BLaER1 treated with 17β-estradiol and CSF1 and Interleukin-3, amounts not matched to agents 10 nM and 100 nM (cell line): ENCODE data around the gene JAG2.
A peak's percentile ranks its signal among the peaks of the same experiment; 100 is the strongest.

ENCODE experiments used
- H3K27ac ChIP-seq, 11 experiments: shearing (Covaris generic); formaldehyde crosslinking; 2 replicates each; pipeline ENCODE4 v1.8.1; 2022
- H3K27me3 ChIP-seq, 11 experiments: shearing (Covaris generic); formaldehyde crosslinking; 2 replicates each; pipeline ENCODE4 v1.8.1; 2022
- H3K36me3 ChIP-seq, 11 experiments: shearing (Covaris generic); formaldehyde crosslinking; 2 replicates each; pipeline ENCODE4 v1.8.1; 2022
- H3K4me1 ChIP-seq, 10 experiments: shearing (Covaris generic); formaldehyde crosslinking; 2 replicates each; pipeline ENCODE4 v1.8.1; 2022
- H3K4me2 ChIP-seq, 11 experiments: shearing (Covaris generic); formaldehyde crosslinking; 2 replicates each; pipeline ENCODE4 v1.8.1; 2022
- H3K4me3 ChIP-seq, 10 experiments: shearing (Covaris generic); formaldehyde crosslinking; 2 replicates each; pipeline ENCODE4 v1.8.1; 2022
- H3K9ac ChIP-seq, 11 experiments: shearing (Covaris generic); formaldehyde crosslinking; 2 replicates each; pipeline ENCODE4 v1.8.1; 2022
- H3K9me3 ChIP-seq, 11 experiments: shearing (Covaris generic); formaldehyde crosslinking; replicated peaks in 1 of 11; 2 replicates each; pipeline ENCODE4 v1.8.1; 2022
- H4K20me1 ChIP-seq, 11 experiments: shearing (Covaris generic); formaldehyde crosslinking; 2 replicates each; pipeline ENCODE4 v1.8.1; 2022
- Cebpa-rat ChIP-seq, 11 experiments: shearing (Covaris generic); IDR thresholded peaks; 2 replicates each; pipeline ENCODE4 v1.8.1; 2022

JAG2 gene

GRCh38 chr14:105108516-105108864 lies 60.1 kb downstream of the JAG2 start:
- H3K27ac ChIP-seq = no peak overlapping the region
- no peaks in the 10 kb centered on the region for H4K20me1 ChIP-seq
- no peak overlapping the region for H3K4me3 ChIP-seq
- no peak overlapping the region for H3K4me2 ChIP-seq
- H3K9me3 ChIP-seq = peaks cover 7 to 24% (median 18%) of the 10 kb centered on the region in 11 experiments
- peaks cover 0 to 22% (median 4%) of the 10 kb centered on the region in 11 experiments; a peak in 9 of 22 replicates for H3K36me3 ChIP-seq
- no peak for TF ChIP-seq Cebpa-rat (IDR thresholded peaks at IDR 0.05)
- H3K27me3 ChIP-seq = no peaks in the 10 kb centered on the region
- no peak overlapping the region for H3K9ac ChIP-seq
- H3K4me1 ChIP-seq = peaks cover 3 to 7% (median 5%) of the 10 kb centered on the region in 10 experiments; a peak in 9 of 20 replicates

GRCh38 chr14:105107781-105108515 lies 60.6 kb downstream of the JAG2 start:
- no peaks in the 10 kb centered on the region for H4K20me1 ChIP-seq
- H3K4me1 ChIP-seq = peaks cover 3 to 7% (median 5%) of the 10 kb centered on the region in 10 experiments; a peak in 9 of 20 replicates
- TF ChIP-seq Cebpa-rat (IDR thresholded peaks at IDR 0.05) = no peak
- H3K4me3 ChIP-seq = no peak overlapping the region
- peaks cover 0 to 22% (median 7%) of the 10 kb centered on the region in 11 experiments; a peak in 14 of 22 replicates for H3K36me3 ChIP-seq
- H3K4me2 ChIP-seq = no peak overlapping the region
- no peak overlapping the region for H3K9ac ChIP-seq
- H3K9me3 ChIP-seq = peaks cover 12 to 24% (median 19%) of the 10 kb centered on the region in 11 experiments
- H3K27ac ChIP-seq = no peak overlapping the region
- H3K27me3 ChIP-seq = no peaks in the 10 kb centered on the region

- Histone ChIP-seq H3K4me2 (no peak overlapping the region), H3K9ac (no peak overlapping the region), H3K36me3 (peaks cover 0 to 28% (median 13%) of the 10 kb centered on the region in 11 experiments; a peak in 14 of 22 replicates), H3K4me3 (no peak overlapping the region), H3K4me1 (peaks cover 3 to 7% (median 5%) of the 10 kb centered on the region in 10 experiments; a peak in 9 of 20 replicates), H3K27me3 (no peaks in the 10 kb centered on the region), H3K27ac (no peak overlapping the region), H4K20me1 (no peaks in the 10 kb centered on the region), H3K9me3 (peaks cover 14 to 30% (median 25%) of the 10 kb centered on the region in 11 experiments)
- TF ChIP-seq Cebpa-rat (IDR thresholded peaks at IDR 0.05) = no peak
Observed at GRCh38 chr14:105107351-105107750, 61.2 kb downstream of the JAG2 start.

- Histone ChIP-seq H3K4me2 (peak overlapping the region in 5 of 11 experiments; percentile 9 to 36 (median 16); a peak in 3 of 22 replicates), H3K4me3 (no peak overlapping the region), H4K20me1 (no peaks in the 10 kb centered on the region), H3K9ac (no peak overlapping the region), H3K9me3 (peaks cover 31 to 52% (median 47%) of the 10 kb centered on the region in 11 experiments), H3K36me3 (peaks cover 0 to 50% (median 29%) of the 10 kb centered on the region in 11 experiments; a peak in 17 of 22 replicates), H3K27me3 (no peaks in the 10 kb centered on the region), H3K4me1 (peaks cover 3 to 7% (median 5%) of the 10 kb centered on the region in 10 experiments; a peak in 9 of 20 replicates), H3K27ac (no peak overlapping the region)
- TF ChIP-seq Cebpa-rat (IDR thresholded peaks at IDR 0.05) = peak in 1 of 11 experiments; percentile 17; a peak in 1 of 22 replicates
Observed at GRCh38 chr14:105105158-105105557, 63.4 kb downstream of the JAG2 start.

GRCh38 chr14:105102893-105103292 lies 65.7 kb downstream of the JAG2 start:
- no peak for TF ChIP-seq Cebpa-rat (IDR thresholded peaks at IDR 0.05)
- Histone ChIP-seq H3K27me3 (no peaks in the 10 kb centered on the region), H3K27ac (no peak overlapping the region), H3K36me3 (peaks cover 0 to 63% (median 39%) of the 10 kb centered on the region in 11 experiments; a peak in 17 of 22 replicates), H3K9me3 (peaks cover 41 to 69% (median 60%) of the 10 kb centered on the region in 11 experiments), H4K20me1 (peaks cover 0 to under 1% (median 0%) of the 10 kb centered on the region in 11 experiments; a peak in 1 of 22 replicates), H3K4me3 (no peak overlapping the region), H3K9ac (no peak overlapping the region), H3K4me2 (no peak overlapping the region), H3K4me1 (peaks cover 4 to 14% (median 7%) of the 10 kb centered on the region in 10 experiments; a peak in 15 of 20 replicates)

GRCh38 chr14:105102361-105102870 lies 66.2 kb downstream of the JAG2 start:
- no peak overlapping the region for H3K9ac ChIP-seq
- peaks cover 0 to 5% (median 0%) of the 10 kb centered on the region in 11 experiments; a peak in 1 of 22 replicates for H4K20me1 ChIP-seq
- H3K36me3 ChIP-seq = peaks cover 0 to 61% (median 39%) of the 10 kb centered on the region in 11 experiments; a peak in 17 of 22 replicates
- H3K4me1 ChIP-seq = peaks cover 4 to 19% (median 11%) of the 10 kb centered on the region in 10 experiments; a peak in 15 of 20 replicates
- no peaks in the 10 kb centered on the region for H3K27me3 ChIP-seq
- peaks cover 41 to 69% (median 60%) of the 10 kb centered on the region in 11 experiments for H3K9me3 ChIP-seq
- H3K27ac ChIP-seq = no peak overlapping the region
- no peak for TF ChIP-seq Cebpa-rat (IDR thresholded peaks at IDR 0.05)
- H3K4me2 ChIP-seq = no peak overlapping the region
- H3K4me3 ChIP-seq = no peak overlapping the region

- Histone ChIP-seq H3K9me3 (peaks cover 41 to 69% (median 60%) of the 10 kb centered on the region in 11 experiments), H3K4me1 (peaks cover 4 to 23% (median 12%) of the 10 kb centered on the region in 10 experiments; a peak in 15 of 20 replicates), H3K27ac (no peak overlapping the region), H3K4me3 (0 out of 20 replicates have a peak overlapping the region, but pooled peaks of 1 of the 10 experiments have one; percentile 4), H4K20me1 (peaks cover 0 to 8% (median 0%) of the 10 kb centered on the region in 11 experiments; a peak in 2 of 22 replicates), H3K9ac (no peak overlapping the region), H3K36me3 (peaks cover 0 to 61% (median 39%) of the 10 kb centered on the region in 11 experiments; a peak in 17 of 22 replicates), H3K4me2 (no peak overlapping the region), H3K27me3 (no peaks in the 10 kb centered on the region)
- TF ChIP-seq Cebpa-rat (IDR thresholded peaks at IDR 0.05) = no peak
Observed at GRCh38 chr14:105100910-105101309, 67.7 kb downstream of the JAG2 start.

GRCh38 chr14:105099778-105100177 lies 68.8 kb downstream of the JAG2 start:
- Histone ChIP-seq H3K9ac (no peak overlapping the region), H3K4me2 (no peak overlapping the region), H3K4me1 (peaks cover 2 to 25% (median 16%) of the 10 kb centered on the region in 10 experiments; a peak in 16 of 20 replicates), H3K9me3 (peaks cover 41 to 65% (median 59%) of the 10 kb centered on the region in 11 experiments), H4K20me1 (peaks cover 0 to 8% (median 0%) of the 10 kb centered on the region in 11 experiments; a peak in 3 of 22 replicates), H3K27ac (no peak overlapping the region), H3K27me3 (no peaks in the 10 kb centered on the region), H3K36me3 (peaks cover 0 to 63% (median 39%) of the 10 kb centered on the region in 11 experiments; a peak in 17 of 22 replicates), H3K4me3 (no peak overlapping the region)
- no peak for TF ChIP-seq Cebpa-rat (IDR thresholded peaks at IDR 0.05)

GRCh38 chr14:105098316-105098715 lies 70.3 kb downstream of the JAG2 start:
- Histone ChIP-seq H3K27me3 (no peaks in the 10 kb centered on the region), H3K27ac (no peak overlapping the region), H3K9ac (no peak overlapping the region), H4K20me1 (peaks cover 0 to 16% (median 0%) of the 10 kb centered on the region in 11 experiments; a peak in 5 of 22 replicates), H3K4me1 (peaks cover 11 to 39% (median 26%) of the 10 kb centered on the region in 10 experiments), H3K4me2 (peak overlapping the region in 2 of 11 experiments; percentile 21 to 48; a peak in 1 of 22 replicates), H3K36me3 (peaks cover 0 to 50% (median 36%) of the 10 kb centered on the region in 11 experiments; a peak in 17 of 22 replicates), H3K9me3 (peaks cover 32 to 50% (median 45%) of the 10 kb centered on the region in 11 experiments), H3K4me3 (no peak overlapping the region)
- TF ChIP-seq Cebpa-rat (IDR thresholded peaks at IDR 0.05) = no peak
